Parathyroid adenoma (tissue), 2 donors: ENCODE measurements around the gene SYNGR2.

Experiments used
- H2AFZ ChIP-seq: fragments of 300-600 bp; sonication (generic); one replicate; pipeline ENCODE4 v1.7.0; 2017; ENCODE audit warnings: antibody characterized with exemption, mild to moderate bottlenecking
- H3K27ac ChIP-seq: fragments of 300-600 bp; sonication (generic); one replicate; pipeline ENCODE4 v1.7.0; 2017
- H3K27me3 ChIP-seq: fragments of 300-600 bp; sonication (generic); one replicate; pipeline ENCODE4 v1.7.0; 2017; ENCODE audit warnings: low read length; ENCODE audit not compliant: control insufficient read depth, insufficient read depth
- H3K36me3 ChIP-seq: fragments of 300-600 bp; sonication (generic); one replicate; pipeline ENCODE4 v1.7.0; 2017; ENCODE audit warnings: low read length; ENCODE audit not compliant: control insufficient read depth, insufficient read depth
- H3K4me1 ChIP-seq: fragments of 300-600 bp; sonication (generic); one replicate; pipeline ENCODE4 v1.7.0; 2017; ENCODE audit warnings: control low read depth
- H3K4me2 ChIP-seq: fragments of 300-600 bp; sonication (generic); one replicate; pipeline ENCODE4 v1.7.0; 2017; ENCODE audit warnings: low read length
- H3K4me3 ChIP-seq: fragments of 300-600 bp; sonication (generic); one replicate; pipeline ENCODE4 v1.7.0; 2017; ENCODE audit warnings: low read depth, low read length
- H3K79me2 ChIP-seq: fragments of 300-600 bp; sonication (generic); one replicate; pipeline ENCODE4 v1.7.0; 2017; ENCODE audit warnings: control low read depth
- H3K9ac ChIP-seq: fragments of 300-600 bp; sonication (generic); one replicate; pipeline ENCODE4 v1.7.0; 2017; ENCODE audit warnings: mild to moderate bottlenecking
- H3K9me3 ChIP-seq: fragments of 300-600 bp; sonication (generic); one replicate; pipeline ENCODE4 v1.7.0; 2017; ENCODE audit warnings: low read length; ENCODE audit not compliant: control insufficient read depth
- CTCF ChIP-seq: fragments of 300-600 bp; sonication (generic); IDR thresholded peaks from one replicate; pipeline ENCODE4 v1.7.0; 2017; ENCODE audit warnings: antibody characterized with exemption, mild to moderate bottlenecking
- donor health status: primary hyperparathyroidism.

The SYNGR2 gene

GRCh38 chr17:78176548-78177025 is 8.2 kb downstream of the SYNGR2 start:
- Histone ChIP-seq H2AFZ (no peak overlapping the region), H3K9ac (no peak overlapping the region), H3K4me2 (no peak overlapping the region), H3K4me3 (no peak overlapping the region), H3K4me1 (peaks cover 2% of the 10 kb centered on the region), H3K79me2 (no peaks in the 10 kb centered on the region), H3K9me3 (no peaks in the 10 kb centered on the region), H3K27ac (no peak overlapping the region), H3K27me3 (no peaks in the 10 kb centered on the region), H3K36me3 (no peaks in the 10 kb centered on the region)
- peak; percentile 91 for TF ChIP-seq CTCF

GRCh38 chr17:78179372-78179771 is 11.0 kb downstream of the SYNGR2 start:
- no peaks in the 10 kb centered on the region for H3K9me3 ChIP-seq
- peaks cover 2% of the 10 kb centered on the region for H3K4me1 ChIP-seq
- no peak for TF ChIP-seq CTCF
- no peaks in the 10 kb centered on the region for H3K79me2 ChIP-seq
- peak overlapping the region; percentile 45 for H3K27ac ChIP-seq
- no peak overlapping the region for H3K4me2 ChIP-seq
- H3K4me3 ChIP-seq, result no peak overlapping the region
- H3K9ac ChIP-seq, result no peak overlapping the region
- H3K36me3 ChIP-seq, result no peaks in the 10 kb centered on the region
- H3K27me3 ChIP-seq, result no peaks in the 10 kb centered on the region
- no peak overlapping the region for H2AFZ ChIP-seq

GRCh38 chr17:78180083-78180482 is 11.7 kb downstream of the SYNGR2 start:
- H3K36me3 ChIP-seq, result no peaks in the 10 kb centered on the region
- H3K4me3 ChIP-seq, result no peak overlapping the region
- no peak overlapping the region for H3K9ac ChIP-seq
- peak overlapping the region; percentile 45 for H3K27ac ChIP-seq
- no peak for TF ChIP-seq CTCF
- no peaks in the 10 kb centered on the region for H3K9me3 ChIP-seq
- peaks cover 2% of the 10 kb centered on the region for H3K4me1 ChIP-seq
- no peak overlapping the region for H2AFZ ChIP-seq
- no peaks in the 10 kb centered on the region for H3K79me2 ChIP-seq
- no peak overlapping the region for H3K4me2 ChIP-seq
- no peaks in the 10 kb centered on the region for H3K27me3 ChIP-seq

GRCh38 chr17:78180508-78180907 is 12.1 kb downstream of the SYNGR2 start:
- H2AFZ ChIP-seq, result no peak overlapping the region
- H3K27ac ChIP-seq, result peak overlapping the region; percentile 45
- no peak for TF ChIP-seq CTCF
- H3K4me1 ChIP-seq, result peaks cover 2% of the 10 kb centered on the region
- H3K4me2 ChIP-seq, result no peak overlapping the region
- H3K36me3 ChIP-seq, result no peaks in the 10 kb centered on the region
- no peaks in the 10 kb centered on the region for H3K9me3 ChIP-seq
- H3K4me3 ChIP-seq, result no peak overlapping the region
- H3K9ac ChIP-seq, result no peak overlapping the region
- H3K79me2 ChIP-seq, result no peaks in the 10 kb centered on the region
- H3K27me3 ChIP-seq, result no peaks in the 10 kb centered on the region

- no peaks in the 10 kb centered on the region for H3K4me1 ChIP-seq
- no peak overlapping the region for H2AFZ ChIP-seq
- no peak overlapping the region for H3K27ac ChIP-seq
These were observed 14.1 kb downstream of the SYNGR2 start for GRCh38 chr17:78182504-78182903.

More at GRCh38 chr17:78182504-78182903, 14.1 kb downstream of the SYNGR2 start:
- peaks cover 3% of the 10 kb centered on the region for H3K79me2 ChIP-seq
- no peaks in the 10 kb centered on the region for H3K9me3 ChIP-seq
- H3K4me3 ChIP-seq, result no peak overlapping the region
- no peaks in the 10 kb centered on the region for H3K27me3 ChIP-seq
- H3K4me2 ChIP-seq, result no peak overlapping the region
- TF ChIP-seq CTCF, result no peak
- H3K9ac ChIP-seq, result no peak overlapping the region
- H3K36me3 ChIP-seq, result no peaks in the 10 kb centered on the region
